Measurements from ENCODE around the gene PTPRM. TPM values are rescaled to one million over a fixed set of nuclear protein-coding genes. Genes with fewer than 3 reads are reported as not detected.

The PTPRM gene
- total RNA-seq, 4 donors from 2014 or later = 62.7 to 94.0 (median 76.0) TPM

DNA sequence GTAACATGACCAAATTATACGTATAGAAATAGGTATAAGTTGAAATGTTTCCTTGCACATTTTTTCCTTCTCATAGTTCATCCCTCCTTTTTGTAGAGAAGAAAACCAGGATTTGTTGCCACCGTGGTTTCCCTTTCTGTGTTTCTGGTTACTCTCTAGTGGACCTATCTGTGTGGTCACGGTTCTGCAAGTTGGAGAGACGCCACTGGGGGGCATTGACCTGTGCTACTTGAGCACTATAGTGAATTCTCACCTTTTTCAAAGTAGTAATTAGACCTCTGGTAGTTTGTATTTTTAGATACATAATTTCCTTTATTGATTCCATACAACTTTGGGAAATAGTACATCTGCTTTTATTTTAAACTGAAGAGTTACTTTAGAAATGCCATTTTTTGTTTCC lies 444.8 kb downstream of the PTPRM start:
- Histone ChIP-seq H3K9me3 (no peaks in the 10 kb centered on the region), H3K4me1 (no peaks in the 10 kb centered on the region), H3K4me3 (no peak overlapping the region), H3K27me3 (no peaks in the 10 kb centered on the region), H3K36me3 (peaks cover 0 to 3% (median 0%) of the 10 kb centered on the region in 4 donors), H3K27ac (replicated peaks in 1 of 4) (no peak overlapping the region)
- no peak for DNase-seq (ENCODE audit: extremely low spot score)
- WGBS = 77% methylated on average over 4 of the region's 4 CpGs
- intact Hi-C loops (cut with DNase I) = no loop called here
- TF ChIP-seq POLR2AphosphoS5 (IDR thresholded peaks at IDR 0.05) (no peak), POLR2A (IDR thresholded peaks at IDR 0.05; ENCODE audit: low read depth) (no peak), EP300 (IDR thresholded peaks at IDR 0.05) (no peak)
- TF ChIP-seq, protein P1, sequence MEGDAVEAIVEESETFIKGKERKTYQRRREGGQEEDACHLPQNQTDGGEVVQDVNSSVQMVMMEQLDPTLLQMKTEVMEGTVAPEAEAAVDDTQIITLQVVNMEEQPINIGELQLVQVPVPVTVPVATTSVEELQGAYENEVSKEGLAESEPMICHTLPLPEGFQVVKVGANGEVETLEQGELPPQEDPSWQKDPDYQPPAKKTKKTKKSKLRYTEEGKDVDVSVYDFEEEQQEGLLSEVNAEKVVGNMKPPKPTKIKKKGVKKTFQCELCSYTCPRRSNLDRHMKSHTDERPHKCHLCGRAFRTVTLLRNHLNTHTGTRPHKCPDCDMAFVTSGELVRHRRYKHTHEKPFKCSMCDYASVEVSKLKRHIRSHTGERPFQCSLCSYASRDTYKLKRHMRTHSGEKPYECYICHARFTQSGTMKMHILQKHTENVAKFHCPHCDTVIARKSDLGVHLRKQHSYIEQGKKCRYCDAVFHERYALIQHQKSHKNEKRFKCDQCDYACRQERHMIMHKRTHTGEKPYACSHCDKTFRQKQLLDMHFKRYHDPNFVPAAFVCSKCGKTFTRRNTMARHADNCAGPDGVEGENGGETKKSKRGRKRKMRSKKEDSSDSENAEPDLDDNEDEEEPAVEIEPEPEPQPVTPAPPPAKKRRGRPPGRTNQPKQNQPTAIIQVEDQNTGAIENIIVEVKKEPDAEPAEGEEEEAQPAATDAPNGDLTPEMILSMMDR (IDR thresholded peaks at IDR 0.05) = no peak

DNA sequence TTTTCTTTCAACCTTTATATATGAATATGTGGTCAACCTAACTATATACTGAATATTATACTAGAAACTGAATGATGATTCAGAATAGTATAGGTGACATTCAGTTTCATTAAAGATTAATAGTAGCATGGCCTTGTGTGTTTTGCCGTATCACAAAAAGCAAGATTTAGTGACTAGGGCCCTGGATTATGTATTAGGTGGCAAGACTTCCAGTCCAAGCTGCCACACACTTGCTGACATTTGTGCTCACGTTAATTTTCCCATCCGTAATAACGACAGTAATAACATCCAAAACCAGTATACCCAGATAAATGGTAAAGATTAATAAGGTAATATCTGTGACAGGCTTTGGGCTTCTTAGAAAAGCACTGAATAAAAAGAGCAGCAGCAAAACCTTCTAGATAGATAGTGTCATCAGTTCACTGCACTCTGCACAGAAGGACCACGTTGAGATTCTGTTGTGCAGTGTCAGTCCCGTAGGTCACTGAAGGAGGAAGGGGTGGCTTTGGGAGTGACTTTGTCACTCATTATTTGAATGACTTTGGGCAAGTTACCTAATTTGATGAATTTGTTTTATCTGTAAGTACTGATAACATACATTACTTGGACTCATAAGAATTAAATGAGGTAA lies 451.7 kb downstream of the PTPRM start:
- intact Hi-C loops (cut with DNase I) = no loop called here

DNA sequence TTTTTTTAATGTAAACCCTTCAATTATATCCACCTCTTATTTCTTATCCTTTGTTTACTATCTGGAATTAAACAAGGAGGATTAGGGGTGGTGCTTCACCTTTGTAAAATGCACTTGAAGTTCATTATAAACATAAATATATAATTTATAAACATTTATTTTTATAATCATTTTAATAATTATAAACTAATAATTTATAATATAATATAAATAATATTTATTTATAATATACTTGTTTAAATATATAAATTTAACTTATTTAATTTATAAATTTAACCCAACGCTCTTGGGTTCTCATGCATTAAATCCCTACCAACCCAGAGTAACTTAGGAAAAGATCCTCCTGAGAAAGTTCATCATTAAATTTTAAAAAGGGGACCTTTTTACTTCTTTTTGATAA lies 452.5 kb downstream of the PTPRM start:
- intact Hi-C loops (cut with DNase I) = no loop called here
- Histone ChIP-seq H3K9me3 (no peaks in the 10 kb centered on the region), H3K27ac (replicated peaks in 1 of 4) (no peak overlapping the region), H3K4me3 (no peak overlapping the region), H3K4me1 (peaks cover 0 to 15% (median 12%) of the 10 kb centered on the region in 4 donors), H3K27me3 (no peaks in the 10 kb centered on the region), H3K36me3 (no peaks in the 10 kb centered on the region)
- WGBS = 98% methylated on average over 1 of the region's 1 CpG
- TF ChIP-seq EP300 (IDR thresholded peaks at IDR 0.05) (no peak), POLR2A (IDR thresholded peaks at IDR 0.05; ENCODE audit: low read depth) (no peak), POLR2AphosphoS5 (IDR thresholded peaks at IDR 0.05) (no peak)
- TF ChIP-seq, protein P1 (IDR thresholded peaks at IDR 0.05) = no peak
- no peak for DNase-seq (ENCODE audit: extremely low spot score)

More for the DNA sequence above, 451.7 kb downstream of the PTPRM start:
- TF ChIP-seq, protein P1 (IDR thresholded peaks at IDR 0.05) = no peak
- TF ChIP-seq POLR2A (IDR thresholded peaks at IDR 0.05; ENCODE audit: low read depth) (no peak), EP300 (IDR thresholded peaks at IDR 0.05) (no peak), POLR2AphosphoS5 (IDR thresholded peaks at IDR 0.05) (no peak)
- WGBS = 85% methylated on average over 6 of the region's 6 CpGs
- Histone ChIP-seq H3K27ac (replicated peaks in 1 of 4) (no peak overlapping the region), H3K36me3 (no peaks in the 10 kb centered on the region), H3K4me1 (peaks cover 0 to 15% (median 12%) of the 10 kb centered on the region in 4 donors), H3K27me3 (no peaks in the 10 kb centered on the region), H3K4me3 (no peak overlapping the region), H3K9me3 (no peaks in the 10 kb centered on the region)
- no peak for DNase-seq (ENCODE audit: extremely low spot score)

DNA sequence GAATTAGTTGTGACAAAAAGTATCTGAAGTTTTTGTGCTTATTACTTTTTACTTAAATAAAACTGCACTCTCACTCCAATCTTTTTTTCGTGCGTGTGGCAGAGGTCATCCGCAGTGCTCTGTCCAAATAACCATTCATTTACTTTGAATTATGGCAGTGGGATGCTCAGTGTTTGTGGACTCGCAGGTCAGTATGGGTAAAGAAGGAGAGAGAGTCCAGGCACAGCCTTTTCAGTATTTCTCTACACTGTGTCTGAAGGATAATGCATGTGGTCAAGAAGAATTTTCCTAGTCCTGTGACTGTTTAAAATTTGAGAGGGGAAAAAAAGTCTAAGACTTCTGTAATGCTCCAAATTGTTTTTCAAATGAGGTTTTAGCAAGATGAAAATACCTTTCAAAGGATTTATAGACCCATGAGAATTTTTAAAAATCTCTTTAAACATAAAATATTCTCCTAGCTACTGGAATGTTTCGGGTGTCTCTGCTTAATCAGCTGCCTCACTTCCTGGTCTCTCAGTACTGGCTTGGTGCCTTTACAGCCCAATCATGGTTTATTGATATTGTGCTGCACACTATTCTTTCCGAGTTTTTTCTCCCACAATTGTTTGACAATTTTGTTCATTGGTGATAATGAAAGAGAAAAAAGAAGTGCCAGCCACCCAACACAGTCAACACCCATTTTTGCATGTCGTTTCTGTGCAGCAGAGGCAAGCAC lies 453.2 kb downstream of the PTPRM start:
- Histone ChIP-seq H3K27ac (replicated peaks in 1 of 4) (no peak overlapping the region), H3K4me1 (peaks cover 0 to 15% (median 12%) of the 10 kb centered on the region in 4 donors), H3K36me3 (no peaks in the 10 kb centered on the region), H3K9me3 (no peaks in the 10 kb centered on the region), H3K27me3 (no peaks in the 10 kb centered on the region), H3K4me3 (no peak overlapping the region)
- TF ChIP-seq, protein P1 (IDR thresholded peaks at IDR 0.05) = no peak
- TF ChIP-seq POLR2A (IDR thresholded peaks at IDR 0.05; ENCODE audit: low read depth) = no peak
- TF ChIP-seq EP300 (IDR thresholded peaks at IDR 0.05) = no peak
- TF ChIP-seq POLR2AphosphoS5 (IDR thresholded peaks at IDR 0.05) = no peak
- intact Hi-C loops (cut with DNase I) = no loop called here
- 58% methylated on average over 7 of the region's 7 CpGs for WGBS
- no peak for DNase-seq (ENCODE audit: extremely low spot score)

Data from esophagus muscularis mucosa (tissue), 4 donors.